NCI-H2171 treated with DMSO at 0.1 percent for 48 hours (cell line): ENCODE results near the gene ZNF688.
"Not testable (repeated sequence)": the region's sequence is repeated elsewhere in the genome, so short reads cannot be mapped to it uniquely, and the experiment has no call there.

Source experiments
- DNase-seq: peaks from one replicate; lab custom pipeline; 2025; lab: John Stamatoyannopoulos, UW

ZNF688 gene

GRCh38 chr16:30533748-30534367, 37.7 kb downstream of the ZNF688 start:
- DNase-seq = peak; percentile 31

- DNase-seq = no peak
These were observed 38.4 kb downstream of the ZNF688 start for GRCh38 chr16:30533146-30533522.

- no peak for DNase-seq
These were observed 39.0 kb downstream of the ZNF688 start for GRCh38 chr16:30532285-30533145.

- DNase-seq = no peak
These were observed 41.1 kb downstream of the ZNF688 start for GRCh38 chr16:30530163-30531037.

GRCh38 chr16:30528799-30529457, 42.6 kb downstream of the ZNF688 start:
- DNase-seq = no peak

GRCh38 chr16:30527635-30528178, 43.8 kb downstream of the ZNF688 start:
- peak; percentile 65 for DNase-seq

- DNase-seq = peak; percentile 97
These were observed 44.5 kb downstream of the ZNF688 start for GRCh38 chr16:30526823-30527634.

- DNase-seq = peak; percentile 6
These were observed 45.2 kb downstream of the ZNF688 start, which contains the start of gene ZNF768 for GRCh38 chr16:30526137-30526822. Gene ZNF768 (minus strand): TSS chr16:30526566. CDS start chr16:30526413, 153 bp downstream.

GRCh38 chr16:30525844-30526136, 45.7 kb downstream of the ZNF688 start:
- no peak for DNase-seq

GRCh38 chr16:30524575-30525568, 46.6 kb downstream of the ZNF688 start:
- no peak for DNase-seq

GRCh38 chr16:30523768-30524574, 47.5 kb downstream of the ZNF688 start:
- DNase-seq = no peak

- not testable (repeated sequence) for DNase-seq
These were observed 48.6 kb downstream of the ZNF688 start for GRCh38 chr16:30522702-30523463.

GRCh38 chr16:30521873-30522641, 49.5 kb downstream of the ZNF688 start:
- no peak for DNase-seq

GRCh38 chr16:30521476-30521872, 50.0 kb downstream of the ZNF688 start:
- no peak for DNase-seq
